Fibroblast of lung (primary cell): ENCODE results near the gene ZBTB16.

Source experiments
- EZH2 ChIP-seq: IDR thresholded peaks from 2 replicates; pipeline ENCODE4 v1.5.1; 2012; ENCODE audit warnings: low read length, control low read depth, mild to moderate bottlenecking; ENCODE audit errors: missing control alignments
- TF ChIP-seq, protein P1 (sequence below), 2 donors: IDR thresholded peaks in 1 of 2; conservative IDR thresholded peaks in 1 of 2; 1 replicate in 1 of 2; 2 replicates in 1 of 2; pipeline ENCODE4 v1.5.1; 2011 to 2012; ENCODE audit warnings: low read length in 2 of 2, control low read depth in 1 of 2, inconsistent platforms in 1 of 2, low read depth in 1 of 2, mild to moderate bottlenecking in 1 of 2

DNA sequence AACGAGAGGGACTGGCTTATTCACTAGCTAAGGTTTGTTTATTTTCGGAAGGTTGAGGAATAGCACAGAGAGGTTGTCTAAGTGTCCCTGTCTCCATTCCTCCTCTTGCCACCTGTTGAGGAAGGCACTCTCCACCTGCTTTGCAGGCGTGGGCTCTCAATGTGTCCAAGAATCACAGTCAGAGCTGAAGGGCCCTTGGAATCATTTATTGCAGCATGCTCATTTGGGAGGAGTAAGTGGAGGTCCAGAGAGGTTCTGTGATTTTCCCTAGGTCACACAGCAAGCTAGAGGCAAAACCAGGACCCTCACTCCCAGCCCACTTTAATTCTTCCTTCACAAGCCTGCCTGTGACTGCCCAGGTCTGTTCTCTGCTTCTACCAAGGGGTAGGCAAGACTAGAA is 21.3 kb downstream of the ZBTB16 start:
- TF ChIP-seq, protein P1, sequence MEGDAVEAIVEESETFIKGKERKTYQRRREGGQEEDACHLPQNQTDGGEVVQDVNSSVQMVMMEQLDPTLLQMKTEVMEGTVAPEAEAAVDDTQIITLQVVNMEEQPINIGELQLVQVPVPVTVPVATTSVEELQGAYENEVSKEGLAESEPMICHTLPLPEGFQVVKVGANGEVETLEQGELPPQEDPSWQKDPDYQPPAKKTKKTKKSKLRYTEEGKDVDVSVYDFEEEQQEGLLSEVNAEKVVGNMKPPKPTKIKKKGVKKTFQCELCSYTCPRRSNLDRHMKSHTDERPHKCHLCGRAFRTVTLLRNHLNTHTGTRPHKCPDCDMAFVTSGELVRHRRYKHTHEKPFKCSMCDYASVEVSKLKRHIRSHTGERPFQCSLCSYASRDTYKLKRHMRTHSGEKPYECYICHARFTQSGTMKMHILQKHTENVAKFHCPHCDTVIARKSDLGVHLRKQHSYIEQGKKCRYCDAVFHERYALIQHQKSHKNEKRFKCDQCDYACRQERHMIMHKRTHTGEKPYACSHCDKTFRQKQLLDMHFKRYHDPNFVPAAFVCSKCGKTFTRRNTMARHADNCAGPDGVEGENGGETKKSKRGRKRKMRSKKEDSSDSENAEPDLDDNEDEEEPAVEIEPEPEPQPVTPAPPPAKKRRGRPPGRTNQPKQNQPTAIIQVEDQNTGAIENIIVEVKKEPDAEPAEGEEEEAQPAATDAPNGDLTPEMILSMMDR (conservative IDR thresholded peaks at IDR 0.05 in 1 of 2, IDR thresholded peaks at IDR 0.05 in 1 of 2; ENCODE audit: low read depth in 1 of 2, low read length in 2 of 2), result no peak
- no peak for TF ChIP-seq EZH2
